HG02610 (cell line): ENCODE results near the gene SPPL3.
"Not testable (repeated sequence)": the region's sequence is repeated elsewhere in the genome, so short reads cannot be mapped to it uniquely, and the experiment has no call there.

ENCODE experiments used
- ATAC-seq: cut with Tn5 transposase; IDR thresholded peaks from one replicate; pipeline ENCODE4 v1.9.1; 2021; ENCODE audit warnings: mild to moderate bottlenecking, moderate library complexity; ENCODE audit not compliant: unreplicated experiment

SPPL3 gene

DNA sequence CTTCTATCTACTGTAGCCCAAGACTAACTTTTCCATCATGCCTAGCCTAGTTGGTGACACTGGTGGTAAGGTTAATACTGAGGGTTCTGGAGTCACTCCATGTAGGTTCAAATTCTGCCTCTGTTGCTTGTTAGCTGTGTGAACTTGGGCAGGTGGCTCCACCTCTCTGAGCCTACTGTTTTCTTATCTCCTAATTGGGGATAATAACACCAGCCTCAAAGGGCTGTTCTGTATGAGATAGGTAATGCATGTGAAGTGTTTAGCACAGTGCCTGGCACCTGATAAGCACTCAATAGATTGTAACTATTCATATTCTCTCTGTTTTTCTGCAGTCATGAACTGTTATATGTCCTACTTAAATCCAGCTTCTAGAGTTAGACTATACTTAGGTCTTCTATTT, 17.5 kb upstream of the SPPL3 start:
- ATAC-seq: no peak

DNA sequence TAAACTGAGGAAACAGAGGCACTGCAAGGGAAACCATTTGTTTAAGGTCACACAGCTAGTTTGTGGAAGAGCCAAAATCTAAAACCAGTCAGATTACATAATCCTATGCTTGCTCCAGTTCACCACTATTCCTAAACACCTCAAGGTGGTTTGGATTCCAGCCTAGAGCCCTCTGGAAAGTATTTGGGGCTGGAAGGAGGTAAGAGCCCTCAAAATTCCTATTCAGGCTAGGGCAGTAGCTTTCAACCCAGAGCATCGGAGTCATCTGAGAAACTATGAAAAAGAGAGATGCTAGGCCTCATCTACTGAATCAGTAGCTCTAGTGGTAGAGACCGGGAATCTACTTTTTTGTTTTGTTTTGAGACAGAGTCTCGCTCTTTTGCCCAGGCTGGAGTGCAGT, 16.0 kb upstream of the SPPL3 start:
- ATAC-seq: no peak

DNA sequence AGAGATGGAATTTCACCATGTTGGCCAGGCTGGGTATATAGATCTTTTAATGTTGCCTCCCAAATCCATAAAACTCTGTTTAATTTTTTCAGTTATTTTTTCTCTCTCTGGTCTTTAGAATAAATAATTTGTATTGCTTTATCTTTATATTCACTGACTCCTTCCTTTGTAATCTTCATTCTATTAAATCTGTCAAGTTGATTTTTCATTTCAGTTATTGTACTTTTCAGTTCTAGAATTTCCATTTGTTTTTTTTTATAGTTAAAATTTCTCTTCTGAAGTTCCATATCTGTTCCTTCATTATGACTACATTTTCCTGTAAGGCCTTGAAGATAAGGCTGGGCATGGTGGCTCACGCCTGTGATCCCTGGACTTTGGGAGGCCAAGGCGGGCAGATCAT, 13.6 kb upstream of the SPPL3 start:
- ATAC-seq: no peak

DNA sequence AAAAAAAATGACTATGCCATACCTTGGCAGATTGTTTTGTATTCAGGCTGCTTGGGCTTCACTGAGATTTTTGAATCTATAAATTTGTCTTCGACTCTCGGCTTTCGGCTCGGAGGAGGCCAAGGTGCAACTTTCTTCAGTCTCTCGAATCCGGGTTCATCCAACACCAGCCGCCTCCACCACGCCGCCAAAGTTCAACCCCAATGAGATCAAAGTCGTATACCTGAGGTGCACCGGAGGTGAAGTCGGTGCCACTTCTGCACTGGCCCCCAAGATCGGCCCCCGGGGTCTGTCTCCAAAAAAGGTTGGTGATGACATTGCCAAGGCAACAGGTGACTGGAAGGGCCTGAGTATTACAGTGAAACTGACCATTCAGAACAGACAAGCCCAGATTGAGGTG, 12.4 kb upstream of the SPPL3 start:
- ATAC-seq: no peak

DNA sequence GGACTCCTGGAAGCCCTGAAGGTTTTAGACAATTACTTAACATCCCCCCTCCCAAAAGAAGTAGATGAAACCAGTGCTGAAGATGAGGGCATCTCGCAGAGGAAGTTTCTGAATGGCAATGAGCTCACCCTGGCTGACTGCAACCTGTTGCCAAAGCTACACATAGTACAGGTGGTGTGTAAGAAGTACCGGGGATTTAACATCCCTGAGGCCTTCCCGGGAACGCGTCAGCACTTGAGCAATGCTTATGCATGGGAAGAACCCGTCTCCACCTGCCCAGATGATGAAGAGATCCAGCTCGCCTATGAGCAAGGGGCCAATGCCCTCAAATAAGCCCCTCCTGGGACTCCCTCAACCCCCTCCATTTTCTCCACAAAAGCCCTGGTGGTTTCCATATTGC, 10.6 kb upstream of the SPPL3 start:
- ATAC-seq: no peak

DNA sequence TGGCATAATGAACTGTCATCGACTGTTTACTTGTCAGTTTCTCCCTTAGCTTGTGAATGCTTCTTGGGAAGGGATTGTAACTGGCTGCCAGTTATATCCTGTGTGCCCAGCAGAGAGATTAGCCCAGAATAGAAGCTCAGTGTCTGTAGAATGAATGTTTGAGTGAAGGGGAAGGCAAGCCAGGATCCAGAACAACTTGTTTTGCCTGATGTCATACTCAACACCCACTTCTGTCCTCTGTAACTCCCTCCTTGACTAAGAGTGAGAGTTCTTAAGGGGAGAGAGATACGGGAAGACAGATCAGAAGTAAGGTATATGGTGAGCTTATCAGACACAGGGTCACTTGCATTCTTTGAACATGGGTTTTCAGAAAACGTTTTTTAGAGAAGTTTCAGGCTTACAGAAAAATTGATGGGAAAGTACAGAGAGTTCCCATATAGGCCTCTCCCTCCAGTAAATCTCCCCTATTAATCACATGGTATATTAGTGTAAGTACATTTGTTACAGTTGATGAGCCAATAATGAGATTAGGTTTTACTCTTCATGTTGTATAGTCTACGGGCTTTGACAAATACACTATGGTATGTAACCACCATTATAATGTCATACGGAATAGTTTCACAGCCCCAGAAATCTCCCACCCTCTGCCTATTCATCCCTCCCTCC, 5.6 kb upstream of the SPPL3 start:
- ATAC-seq: peak; percentile 66

DNA sequence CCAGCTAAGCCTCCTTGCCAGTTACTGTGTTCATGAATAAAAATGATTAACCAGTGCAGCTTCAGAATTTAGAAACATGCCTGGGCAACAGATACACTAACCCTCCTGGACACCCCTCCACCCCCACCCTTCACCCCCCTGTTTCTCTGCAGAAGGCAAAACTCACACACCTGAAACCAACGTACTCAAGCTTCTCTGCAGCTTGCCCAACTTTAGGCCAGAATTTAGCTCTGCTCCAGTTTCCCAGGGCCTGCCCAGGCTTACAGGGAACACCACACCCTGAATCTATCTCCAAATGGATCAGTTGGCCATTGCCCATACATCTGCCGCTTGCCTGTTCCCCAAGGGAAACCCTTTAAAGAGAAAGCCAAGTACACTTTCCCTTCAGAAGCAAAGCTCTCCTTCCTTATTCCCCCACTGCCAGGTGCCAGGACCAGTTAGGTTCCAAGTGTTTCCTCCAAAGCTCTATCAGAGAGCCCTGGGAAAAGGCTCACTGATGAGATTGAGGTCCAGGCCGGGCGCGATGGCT, 1.8 kb upstream of the SPPL3 start:
- no peak for ATAC-seq

DNA sequence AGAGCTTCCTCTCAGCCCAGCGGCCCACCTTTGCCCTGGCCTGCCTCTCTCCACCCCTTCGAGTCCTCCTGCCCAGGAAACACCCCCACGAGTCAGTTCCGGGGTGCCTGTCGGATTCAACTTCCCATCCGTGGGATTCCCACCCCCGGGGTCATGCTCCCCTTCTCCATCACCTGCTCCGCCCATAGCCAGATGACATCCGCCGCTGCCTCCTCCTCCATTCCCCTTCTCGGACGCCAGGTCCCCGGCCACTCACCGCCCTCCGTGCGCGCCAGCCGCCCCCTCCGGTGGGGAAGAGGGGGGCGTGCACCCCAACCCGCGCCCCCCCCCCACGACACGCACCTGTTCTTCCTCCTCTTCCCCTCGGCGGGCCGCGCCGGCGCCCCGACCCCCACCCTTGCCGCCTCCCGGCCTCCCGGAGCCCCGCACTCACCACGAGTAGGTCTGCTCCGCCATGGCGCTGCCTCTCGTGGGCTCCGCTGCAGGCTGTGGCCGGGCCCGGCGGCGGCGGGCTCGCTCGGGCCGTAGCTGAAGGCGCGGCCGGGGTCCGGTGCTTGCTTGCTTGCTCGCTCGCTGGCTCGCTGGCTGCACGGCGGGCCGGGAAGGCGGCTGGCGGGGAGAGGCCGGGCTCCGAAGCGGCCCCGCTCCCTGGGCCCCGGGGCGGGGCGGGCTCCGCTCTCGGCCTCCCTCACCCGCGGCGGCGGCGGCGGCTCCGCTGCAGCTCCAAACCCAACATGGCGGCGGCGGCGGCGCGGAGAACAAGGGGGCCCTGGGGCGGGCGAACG, 554 bp downstream of the SPPL3 start:
- ATAC-seq: peak; percentile 48

DNA sequence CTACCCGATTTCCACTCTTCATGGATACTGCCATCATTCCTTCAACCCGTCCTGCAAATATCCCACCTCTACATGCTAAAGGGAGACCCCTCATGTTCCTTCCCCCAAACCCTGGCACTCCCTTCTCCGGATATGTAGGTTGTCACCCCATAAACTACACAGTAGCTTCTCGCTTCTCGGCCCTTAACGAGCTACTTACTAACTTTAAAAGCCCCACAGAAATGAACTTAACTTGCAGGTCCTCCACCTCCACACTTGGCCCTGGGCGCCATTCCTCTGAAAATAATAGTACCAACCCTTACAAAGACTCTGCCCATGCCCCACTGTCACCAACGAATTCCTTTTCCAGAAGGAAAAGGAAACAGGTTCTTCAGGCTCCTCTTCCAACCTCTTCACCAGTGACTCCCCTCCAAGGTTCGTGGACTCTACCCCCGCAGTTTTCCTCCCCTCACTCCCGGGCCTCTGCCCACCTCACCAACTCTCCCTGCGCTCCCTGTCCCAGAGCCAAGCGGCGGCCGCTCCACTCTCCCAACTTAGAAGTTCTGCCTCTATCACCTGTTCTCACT, 1.2 kb downstream of the SPPL3 start:
- no peak for ATAC-seq

DNA sequence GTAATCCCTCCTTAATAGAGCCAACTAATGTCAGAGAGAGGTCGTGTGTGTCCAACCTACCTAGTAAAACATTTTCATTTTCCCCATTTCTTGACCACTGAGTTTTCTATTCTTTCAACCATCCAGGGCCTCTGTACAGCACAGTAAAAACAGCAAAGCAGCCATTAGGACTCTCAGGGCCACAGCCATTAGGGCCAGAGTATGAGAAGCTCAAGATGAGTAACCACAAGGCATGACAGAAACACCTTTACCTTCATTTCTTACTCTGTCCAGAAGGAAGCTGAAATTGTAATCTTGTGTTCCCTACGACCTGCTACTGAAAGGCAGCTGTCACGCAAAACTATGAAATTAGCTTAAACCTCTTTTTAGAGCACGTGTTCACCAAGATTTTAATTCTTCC, 2.3 kb downstream of the SPPL3 start:
- no peak for ATAC-seq

DNA sequence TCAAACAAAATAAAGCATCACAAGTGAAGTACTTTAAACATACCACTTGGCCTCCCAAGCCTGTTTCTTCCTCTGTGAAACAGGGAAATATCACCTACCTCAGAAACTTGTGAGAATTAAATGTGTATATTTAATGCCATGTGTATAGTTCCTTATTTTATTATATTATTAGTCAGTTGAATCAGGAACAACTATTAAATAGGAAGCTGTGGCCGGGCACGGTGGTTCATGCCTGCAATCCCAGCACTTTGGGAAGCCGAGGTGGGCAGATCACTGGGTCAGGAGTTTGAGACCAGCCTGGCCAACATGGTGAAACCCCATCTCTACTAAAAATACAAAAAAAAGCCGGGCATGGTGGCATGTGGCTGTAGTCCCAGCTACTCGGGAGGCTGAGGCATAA, 3.1 kb downstream of the SPPL3 start:
- ATAC-seq: not testable (repeated sequence)

DNA sequence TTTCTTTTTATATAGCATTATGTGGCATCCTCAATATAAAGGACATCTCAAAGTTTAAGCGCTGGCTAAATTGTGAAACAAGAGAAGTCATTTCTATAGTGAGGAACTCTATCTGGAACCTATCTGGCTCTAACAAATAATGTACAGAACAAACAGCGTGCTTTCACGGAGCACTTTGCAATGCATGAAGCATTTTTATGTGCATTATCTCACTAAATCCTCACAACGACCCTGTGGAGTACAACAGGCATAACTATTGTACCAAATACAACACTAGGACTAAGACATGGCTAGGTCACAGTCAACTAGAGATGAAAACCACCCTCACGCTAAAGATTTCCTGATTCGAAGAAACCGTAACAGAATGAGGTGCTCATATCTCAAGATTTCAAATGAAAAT, 8.6 kb downstream of the SPPL3 start:
- no peak for ATAC-seq

DNA sequence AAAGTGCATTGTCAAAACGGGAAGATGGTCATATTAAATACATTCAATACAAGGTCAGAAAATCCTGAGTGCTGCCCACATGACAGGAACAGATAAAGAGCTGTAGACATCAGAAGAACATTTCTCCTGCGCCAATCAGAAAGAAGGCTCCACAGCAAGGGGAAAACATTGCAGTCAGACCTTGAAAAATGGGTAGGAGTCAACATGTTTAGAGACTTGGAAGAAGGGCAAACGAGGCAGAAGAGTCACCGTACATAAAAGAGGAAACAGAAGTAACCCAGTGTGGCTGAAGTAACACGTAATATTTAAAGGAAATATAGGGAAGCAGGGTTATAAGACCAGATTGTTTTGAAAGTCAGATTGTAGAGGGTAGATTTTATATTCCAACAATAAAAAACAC, 11.9 kb downstream of the SPPL3 start:
- ATAC-seq: peak; percentile 40

DNA sequence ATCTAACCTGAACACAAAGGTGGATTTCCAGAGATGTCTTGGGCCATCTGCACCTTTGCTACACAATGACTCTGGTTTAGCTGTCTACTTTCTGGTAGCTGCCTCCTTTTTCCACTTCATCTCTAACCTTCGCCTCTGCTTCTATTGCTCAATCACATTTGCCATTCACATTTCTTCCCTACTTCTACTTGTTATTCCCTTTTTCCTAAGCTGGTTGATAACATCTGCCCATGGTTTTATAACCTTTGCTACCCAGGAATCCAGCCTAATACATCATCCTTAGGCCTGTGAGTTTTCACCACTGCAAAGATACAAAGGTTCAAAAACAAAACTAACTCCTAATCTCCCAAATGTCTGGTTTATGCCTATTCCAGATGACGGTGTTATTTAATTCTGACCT, 13.2 kb downstream of the SPPL3 start:
- ATAC-seq: no peak

DNA sequence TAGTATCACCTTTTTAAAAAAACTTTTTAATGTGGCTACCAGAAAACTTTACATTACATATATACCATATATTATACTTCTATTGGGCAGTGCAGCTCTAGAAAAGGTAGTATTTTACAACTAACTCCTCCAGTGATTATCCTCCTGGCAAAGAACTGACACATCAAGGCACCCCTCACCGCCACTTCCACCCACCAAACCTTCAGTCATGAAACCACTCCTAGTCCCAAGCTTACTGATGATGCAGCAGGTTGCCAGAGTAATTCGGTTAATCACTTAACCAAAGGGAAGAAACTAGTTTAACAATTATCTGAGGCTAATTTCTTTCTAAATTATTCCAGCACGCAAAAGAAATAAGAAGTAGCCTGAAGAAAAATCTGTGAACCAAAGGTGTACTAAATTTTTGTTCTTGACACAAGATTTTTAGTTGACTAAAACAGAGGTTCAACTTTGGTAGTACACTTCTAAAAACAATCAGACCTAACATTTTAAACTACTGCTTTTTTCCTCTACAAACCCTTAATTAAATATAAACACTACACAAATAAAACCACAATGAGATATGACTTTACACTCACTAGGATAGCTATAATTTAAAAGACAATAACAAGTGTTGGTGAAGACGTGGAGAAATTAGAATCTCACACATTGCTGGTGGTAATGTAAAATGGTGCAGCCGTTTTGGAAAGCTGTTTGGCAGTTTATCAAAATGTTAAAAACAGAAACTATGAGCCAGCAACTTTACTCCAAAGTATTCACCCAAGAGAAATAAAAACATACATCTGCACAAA, 16.7 kb downstream of the SPPL3 start:
- ATAC-seq: no peak

DNA sequence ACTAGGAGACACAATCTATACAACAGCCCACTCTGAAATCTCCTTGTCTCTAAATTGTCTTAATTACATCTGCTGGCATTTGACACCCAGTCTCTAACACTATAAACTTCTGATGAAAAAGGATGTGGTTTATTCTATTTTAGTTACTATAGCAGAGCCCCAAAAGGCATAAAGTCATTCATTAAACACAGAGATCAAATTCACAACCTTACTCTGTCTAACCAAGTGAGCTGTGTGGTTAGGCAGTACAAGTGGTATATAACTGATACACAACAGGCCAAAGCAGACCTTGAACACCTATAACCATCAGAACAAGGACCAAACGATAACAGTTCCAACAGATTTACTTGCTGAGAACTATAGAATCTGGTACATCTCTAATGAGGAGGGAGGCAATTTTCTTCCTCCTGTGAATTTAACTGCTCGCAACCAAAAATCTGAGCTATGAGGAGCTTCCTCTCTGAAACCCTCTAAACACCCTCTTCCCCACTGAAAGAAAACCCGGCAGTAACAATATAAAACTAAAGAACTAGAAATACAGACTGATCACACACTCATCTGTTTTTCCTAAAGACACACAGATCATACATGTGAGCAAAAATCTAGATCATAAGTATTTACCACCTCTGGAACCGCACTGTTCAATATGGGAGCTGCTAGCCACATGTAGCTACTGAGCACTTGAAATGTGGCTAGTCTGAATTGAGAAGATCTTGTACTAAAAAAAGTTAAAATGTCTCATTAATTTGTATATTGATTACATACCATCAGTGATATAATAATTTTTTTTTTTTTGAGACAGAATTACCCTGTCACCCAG, 17.7 kb downstream of the SPPL3 start:
- peak; percentile 76 for ATAC-seq

DNA sequence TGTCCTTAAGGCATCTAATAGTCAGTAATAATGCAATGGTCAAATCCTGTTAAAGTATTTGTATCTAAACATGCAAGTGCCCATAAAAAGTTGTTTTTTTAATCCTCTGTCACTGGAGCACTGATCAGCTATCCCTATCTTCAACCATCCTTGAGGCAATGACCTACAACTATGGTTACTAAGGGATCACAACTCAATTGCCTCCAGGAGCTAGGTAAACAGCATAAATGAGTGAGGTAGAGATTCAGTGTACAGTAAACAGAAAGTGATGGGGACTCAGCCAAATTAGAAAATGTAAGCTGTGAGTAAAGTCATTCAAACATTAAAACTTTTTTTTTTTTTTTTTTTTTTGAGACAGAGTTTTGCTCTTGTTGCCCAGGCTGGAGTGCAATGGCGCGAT, 18.6 kb downstream of the SPPL3 start:
- ATAC-seq: no peak

DNA sequence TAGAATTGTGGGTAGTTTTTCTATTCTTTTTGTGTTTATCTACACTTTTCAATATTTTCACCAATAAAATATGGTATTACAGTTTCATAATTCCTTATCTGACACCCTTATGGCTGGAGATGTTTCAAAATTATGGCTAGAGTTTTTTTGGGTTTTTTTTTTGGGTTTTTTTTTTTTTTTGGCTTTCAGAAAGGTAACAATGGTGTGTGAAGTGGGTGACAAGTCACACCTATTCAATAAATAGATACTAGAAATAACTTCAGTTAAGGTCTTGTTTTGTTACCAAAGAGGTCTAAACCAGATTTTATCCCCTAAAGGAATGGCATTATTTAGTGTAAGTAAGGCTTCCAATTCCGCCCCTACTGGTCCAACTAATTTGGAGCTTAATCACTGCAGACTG, 19.5 kb downstream of the SPPL3 start:
- ATAC-seq: no peak

DNA sequence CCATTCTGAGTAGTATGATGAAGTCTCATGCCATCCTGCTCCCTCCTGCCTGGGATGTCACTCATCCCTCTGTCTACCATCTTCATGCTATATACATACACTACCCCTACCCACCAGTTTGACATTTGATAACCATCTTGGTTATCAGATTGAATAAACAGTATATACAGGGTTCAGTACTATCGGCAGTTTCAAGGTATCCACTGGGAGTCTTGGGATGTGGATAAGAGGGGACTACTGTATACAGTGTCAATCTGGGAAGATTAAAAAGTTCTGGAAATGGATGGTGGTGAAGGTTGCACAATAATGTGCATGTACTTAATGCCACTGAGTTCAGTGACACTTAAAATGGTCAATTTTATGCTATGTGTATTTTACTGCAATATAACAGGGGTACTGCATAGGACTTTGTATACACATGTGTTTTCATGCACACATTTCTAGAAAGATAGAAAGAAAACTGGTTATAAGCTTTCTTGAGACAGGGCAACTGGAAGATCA, 22.1 kb downstream of the SPPL3 start:
- ATAC-seq: no peak

DNA sequence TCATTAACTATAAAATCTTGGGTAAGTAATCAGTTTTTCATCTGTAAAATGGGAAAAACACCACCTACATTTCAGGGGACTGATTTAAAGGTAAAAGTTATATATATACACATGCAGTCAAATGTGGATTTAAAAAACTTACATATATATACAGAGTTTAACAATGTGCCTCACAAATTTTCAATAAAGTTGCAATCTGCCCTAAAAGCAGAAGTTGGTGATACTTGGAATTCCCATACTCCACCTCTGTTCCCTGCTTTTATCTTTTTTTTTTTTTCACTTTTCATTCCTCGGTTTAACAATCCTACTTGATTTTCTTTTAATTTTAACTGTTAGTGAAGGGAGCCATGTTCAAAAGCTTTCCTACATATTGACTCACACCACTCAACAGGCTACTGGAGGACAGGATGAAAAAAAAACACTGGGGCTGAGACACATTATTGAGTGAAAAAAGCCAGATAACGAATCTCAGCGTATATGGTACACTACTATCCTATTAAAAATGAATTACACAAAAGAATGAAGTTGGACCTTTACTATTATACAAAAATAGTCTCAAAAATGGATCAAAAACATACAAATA, 24.3 kb downstream of the SPPL3 start:
- no peak for ATAC-seq
